Measurements from ENCODE around the gene ACD.

DNA sequence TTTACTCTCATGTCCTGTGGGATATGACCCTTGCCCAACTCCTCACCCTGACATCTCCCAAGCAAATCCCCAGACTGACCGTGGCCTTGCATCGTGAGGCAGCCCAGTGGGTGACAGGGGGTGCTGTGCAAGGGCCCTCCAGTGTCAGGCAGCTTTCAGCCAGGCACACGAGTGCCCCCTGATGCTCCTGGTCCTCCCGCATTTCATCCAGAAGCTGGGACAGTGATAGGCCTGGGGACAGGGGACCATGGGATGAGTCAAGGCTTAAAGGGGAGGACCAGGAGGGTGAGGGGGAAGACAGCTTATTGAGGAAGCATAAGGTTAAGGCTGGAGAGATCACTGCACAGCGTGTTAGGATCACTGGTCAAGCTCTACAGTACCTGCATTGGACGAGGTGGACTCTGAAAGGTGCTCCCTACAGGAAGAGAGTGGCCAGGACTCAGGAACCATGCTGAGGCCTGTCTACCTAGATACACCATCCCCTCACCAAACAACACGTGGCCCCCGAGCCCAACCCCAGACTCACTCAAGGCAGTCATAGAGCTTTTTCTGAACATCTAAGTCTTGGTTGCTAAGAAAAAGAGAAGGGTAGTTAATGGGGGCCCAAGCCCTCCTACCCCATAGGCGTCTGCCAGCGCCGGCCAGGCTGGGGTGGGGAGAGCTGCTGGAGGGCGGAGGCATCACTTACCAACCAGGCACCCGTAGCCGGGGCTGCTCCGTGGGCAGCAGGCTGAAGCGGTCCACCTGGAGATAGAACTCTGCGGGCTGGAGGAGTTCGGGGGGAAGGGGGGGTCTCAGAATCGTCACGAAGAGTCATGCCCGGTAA, 998 bp downstream of the ACD start:
- TF ChIP-seq ZKSCAN1 (IDR thresholded peaks at IDR 0.05; ENCODE audit: low read depth, low read length) (no peak), MXI1 (IDR thresholded peaks at IDR 0.05; ENCODE audit: low read depth, low read length) (no peak), CTCF (IDR thresholded peaks at IDR 0.05 in 2 of 3, conservative IDR thresholded peaks at IDR 0.05 in 1 of 3; ENCODE audit: insufficient read depth in 2 of 3, low read depth in 1 of 3, low read length in 3 of 3) (no peak), RAD21 (CRISPR knock-in tag; conservative IDR thresholded peaks at IDR 0.05 in 1 of 2, IDR thresholded peaks at IDR 0.05 in 1 of 2) (no peak), CREM (IDR thresholded peaks at IDR 0.05; ENCODE audit: low read depth) (no peak), EZH2 (IDR thresholded peaks at IDR 0.05; ENCODE audit: borderline replicate concordance, low read depth, low read length) (no peak)

Measured in K562 (cell line).